Measurements from ENCODE around the gene RBM3. TPM values are rescaled to one million over a fixed set of nuclear protein-coding genes. Genes with fewer than 3 reads are reported as not detected.

RBM3 gene
- total RNA-seq, 1 donor from 2014 or later: 285 TPM

DNA sequence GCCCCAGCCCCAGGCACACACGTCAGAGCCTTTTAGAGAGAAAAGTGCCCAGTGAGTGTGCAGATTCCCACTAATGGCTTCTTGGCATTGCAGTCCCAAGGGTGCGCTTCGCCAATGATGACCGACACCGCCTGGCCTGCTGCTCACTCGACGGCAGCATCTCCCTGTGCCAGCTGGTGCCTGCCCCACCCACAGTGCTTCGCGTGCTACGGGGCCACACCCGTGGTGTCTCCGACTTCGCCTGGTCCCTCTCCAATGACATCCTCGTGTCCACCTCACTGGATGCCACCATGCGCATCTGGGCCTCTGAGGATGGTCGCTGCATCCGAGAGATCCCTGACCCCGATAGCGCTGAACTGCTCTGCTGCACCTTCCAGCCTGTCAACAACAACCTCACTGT is 25.9 kb downstream of the RBM3 start:
- DNase-seq (ENCODE audit: low read depth): no peak
- no peak overlapping the region for H3K4me3 ChIP-seq (ENCODE audit: low read depth, low read length)
- peaks cover 2% of the 10 kb centered on the region for H3K36me3 ChIP-seq (ENCODE audit: control insufficient read depth, insufficient read depth, low read length)
- no peaks in the 10 kb centered on the region for H3K27me3 ChIP-seq (ENCODE audit: control insufficient read depth, insufficient read depth, low read length)
- TF ChIP-seq CTCF (IDR thresholded peaks at IDR 0.05; ENCODE audit: insufficient read depth, low read length, poor library complexity, severe bottlenecking): no peak

DNA sequence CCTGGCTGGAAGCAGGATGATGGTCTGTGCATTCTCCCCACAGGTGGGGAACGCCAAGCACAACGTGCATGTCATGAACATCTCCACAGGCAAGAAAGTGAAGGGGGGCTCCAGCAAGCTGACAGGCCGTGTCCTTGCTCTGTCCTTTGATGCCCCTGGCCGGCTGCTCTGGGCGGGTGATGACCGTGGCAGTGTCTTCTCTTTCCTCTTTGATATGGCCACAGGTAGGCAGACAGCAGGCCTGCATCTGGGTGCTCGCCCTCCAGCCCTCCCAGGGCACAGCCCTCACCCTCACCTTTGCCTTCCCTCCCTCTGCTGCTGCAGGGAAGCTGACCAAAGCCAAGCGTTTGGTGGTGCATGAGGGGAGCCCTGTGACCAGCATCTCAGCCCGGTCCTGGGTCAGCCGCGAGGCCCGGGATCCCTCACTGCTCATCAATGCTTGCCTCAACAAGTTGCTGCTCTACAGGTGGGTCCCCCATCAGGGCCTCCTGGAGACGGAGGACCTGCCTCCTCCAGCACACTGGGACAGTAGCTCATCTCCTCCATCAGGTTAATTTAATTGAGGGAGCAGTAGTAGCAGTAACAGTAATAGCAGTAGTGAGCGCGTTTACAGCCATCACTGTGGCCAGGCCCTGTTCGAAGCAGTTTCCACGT is 27.6 kb downstream of the RBM3 start:
- H3K4me3 ChIP-seq (ENCODE audit: low read depth, low read length): no peak overlapping the region

GRCh38 chrX:48604701-48605100 is 30.4 kb downstream of the RBM3 start:
- Histone ChIP-seq H3K36me3 (ENCODE audit: control insufficient read depth, insufficient read depth, low read length) (no peaks in the 10 kb centered on the region), H3K27me3 (ENCODE audit: control insufficient read depth, insufficient read depth, low read length) (no peaks in the 10 kb centered on the region), H3K4me3 (ENCODE audit: low read depth, low read length) (no peak overlapping the region)
- TF ChIP-seq CTCF (IDR thresholded peaks at IDR 0.05; ENCODE audit: insufficient read depth, low read length, poor library complexity, severe bottlenecking): no peak
- no peak for DNase-seq (ENCODE audit: low read depth)

More for the DNA sequence above, 27.6 kb downstream of the RBM3 start:
- H3K27me3 ChIP-seq (ENCODE audit: control insufficient read depth, insufficient read depth, low read length): no peaks in the 10 kb centered on the region
- no peak for DNase-seq (ENCODE audit: low read depth)
- TF ChIP-seq CTCF (IDR thresholded peaks at IDR 0.05; ENCODE audit: insufficient read depth, low read length, poor library complexity, severe bottlenecking): no peak
- peaks cover 2% of the 10 kb centered on the region for H3K36me3 ChIP-seq (ENCODE audit: control insufficient read depth, insufficient read depth, low read length)

DNA sequence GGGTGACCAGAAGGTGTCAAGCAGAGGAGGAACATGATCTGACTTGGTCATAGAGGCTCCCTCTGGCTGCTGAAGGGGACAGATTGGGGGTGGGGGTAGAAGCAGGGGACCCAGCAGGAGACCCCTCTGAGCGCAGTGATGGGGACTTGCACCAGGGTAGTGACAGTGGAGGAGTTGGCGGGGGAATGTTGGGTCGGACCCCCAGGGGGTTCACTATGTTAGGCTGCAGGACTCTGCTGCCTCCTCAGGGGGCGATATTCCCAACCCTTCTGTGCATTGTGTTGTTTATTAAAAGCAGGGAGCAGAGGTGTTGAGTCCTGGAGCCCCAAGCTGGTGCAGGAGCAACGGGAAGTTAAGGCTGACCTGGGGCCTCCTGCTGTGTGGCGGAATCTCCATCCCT is 31.8 kb downstream of the RBM3 start:
- Histone ChIP-seq H3K4me3 (ENCODE audit: low read depth, low read length) (no peak overlapping the region), H3K36me3 (ENCODE audit: control insufficient read depth, insufficient read depth, low read length) (no peaks in the 10 kb centered on the region), H3K27me3 (ENCODE audit: control insufficient read depth, insufficient read depth, low read length) (no peaks in the 10 kb centered on the region)
- no peak for DNase-seq (ENCODE audit: low read depth)
- no peak for TF ChIP-seq CTCF (IDR thresholded peaks at IDR 0.05; ENCODE audit: insufficient read depth, low read length, poor library complexity, severe bottlenecking)

- Histone ChIP-seq H3K4me3 (ENCODE audit: low read depth, low read length) (no peak overlapping the region), H3K27me3 (ENCODE audit: control insufficient read depth, insufficient read depth, low read length) (no peaks in the 10 kb centered on the region), H3K36me3 (ENCODE audit: control insufficient read depth, insufficient read depth, low read length) (no peaks in the 10 kb centered on the region)
- TF ChIP-seq CTCF (IDR thresholded peaks at IDR 0.05; ENCODE audit: insufficient read depth, low read length, poor library complexity, severe bottlenecking): no peak
- DNase-seq (ENCODE audit: low read depth): no peak
Measured at GRCh38 chrX:48611703-48612102, 37.4 kb downstream of the RBM3 start.
